Measurements from ENCODE around the gene CLUH.
"Not testable (repeated sequence)": the region's sequence is repeated elsewhere in the genome, so short reads cannot be mapped to it uniquely, and the experiment has no call there.

Gene CLUH

DNA sequence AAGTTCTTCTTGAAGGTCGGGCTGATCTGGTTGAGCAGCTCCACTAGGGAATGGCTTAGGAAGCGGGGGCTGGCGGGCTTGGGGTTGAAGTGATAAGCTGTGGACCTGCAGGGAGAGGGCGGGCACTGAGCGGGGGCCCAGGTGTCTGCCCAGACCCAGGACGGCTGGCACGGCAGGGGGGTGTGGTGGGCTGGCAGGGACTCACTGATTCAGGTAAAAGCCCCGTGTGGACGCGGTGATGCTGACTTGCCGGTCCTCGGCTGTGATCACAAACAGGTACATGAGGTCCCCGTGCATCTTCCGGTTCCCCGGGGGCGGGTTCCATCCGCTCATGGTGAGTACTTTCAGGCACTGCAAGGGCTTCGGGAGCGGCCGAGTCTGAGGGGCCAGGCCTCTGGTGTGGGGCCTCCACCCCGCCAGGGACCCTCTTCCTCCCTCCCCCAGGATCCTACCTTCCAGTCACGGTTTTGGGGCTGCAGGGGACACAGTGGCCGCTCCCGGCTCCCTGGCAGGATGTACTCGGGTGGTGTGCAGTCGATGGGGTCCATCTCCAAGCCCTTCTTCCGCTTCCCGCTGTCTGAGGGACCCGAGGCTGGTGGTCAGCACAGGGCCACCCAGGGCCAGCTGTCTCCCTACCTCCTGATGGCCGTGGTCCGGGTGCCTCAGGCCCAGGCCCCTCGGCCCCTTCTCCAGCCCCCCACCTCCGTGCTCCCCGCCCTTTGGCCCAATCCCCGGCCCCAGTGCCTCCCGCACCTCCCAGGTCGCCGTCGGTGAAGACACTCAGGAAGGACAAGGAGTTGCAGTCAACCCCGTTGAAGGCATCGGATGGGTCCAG is 10.2 kb downstream of the CLUH start:
- no peak for DNase-seq

GRCh38 chr17:2700491-2701141 is 10.9 kb downstream of the CLUH start:
- no peak for DNase-seq

- no peak for DNase-seq
Observed at GRCh38 chr17:2700030-2700490, 11.5 kb downstream of the CLUH start.

DNA sequence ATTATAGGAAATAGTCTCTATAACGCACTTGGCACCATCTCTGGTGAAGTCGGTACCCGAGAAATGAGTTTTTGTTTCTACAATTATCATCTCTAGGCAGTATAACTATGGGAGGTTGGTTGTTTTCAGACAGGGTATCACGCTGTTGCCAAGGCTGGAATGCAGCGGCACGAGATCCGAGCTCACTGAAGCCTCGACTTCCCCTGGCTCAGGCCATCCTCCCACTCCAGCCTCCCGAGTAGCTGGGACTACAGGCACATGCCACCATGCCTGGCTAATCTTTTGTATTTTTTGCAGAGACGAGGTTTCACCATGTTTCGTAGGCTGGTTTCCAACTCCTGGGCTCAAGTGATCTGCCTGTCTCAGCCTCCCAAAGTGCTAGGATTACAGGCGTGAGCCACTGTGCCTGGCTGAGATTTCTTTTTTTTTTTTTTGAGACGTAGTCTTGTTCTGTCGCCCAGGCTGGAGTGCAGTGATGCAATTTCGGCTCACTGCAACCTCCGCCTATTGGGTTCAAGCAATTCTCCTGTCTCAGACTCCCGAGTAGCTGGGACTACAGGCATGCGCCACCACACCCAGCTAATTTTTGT is 12.3 kb downstream of the CLUH start:
- DNase-seq: not testable (repeated sequence)

- no peak for DNase-seq
Observed at GRCh38 chr17:2697611-2698162, 13.9 kb downstream of the CLUH start.

DNA sequence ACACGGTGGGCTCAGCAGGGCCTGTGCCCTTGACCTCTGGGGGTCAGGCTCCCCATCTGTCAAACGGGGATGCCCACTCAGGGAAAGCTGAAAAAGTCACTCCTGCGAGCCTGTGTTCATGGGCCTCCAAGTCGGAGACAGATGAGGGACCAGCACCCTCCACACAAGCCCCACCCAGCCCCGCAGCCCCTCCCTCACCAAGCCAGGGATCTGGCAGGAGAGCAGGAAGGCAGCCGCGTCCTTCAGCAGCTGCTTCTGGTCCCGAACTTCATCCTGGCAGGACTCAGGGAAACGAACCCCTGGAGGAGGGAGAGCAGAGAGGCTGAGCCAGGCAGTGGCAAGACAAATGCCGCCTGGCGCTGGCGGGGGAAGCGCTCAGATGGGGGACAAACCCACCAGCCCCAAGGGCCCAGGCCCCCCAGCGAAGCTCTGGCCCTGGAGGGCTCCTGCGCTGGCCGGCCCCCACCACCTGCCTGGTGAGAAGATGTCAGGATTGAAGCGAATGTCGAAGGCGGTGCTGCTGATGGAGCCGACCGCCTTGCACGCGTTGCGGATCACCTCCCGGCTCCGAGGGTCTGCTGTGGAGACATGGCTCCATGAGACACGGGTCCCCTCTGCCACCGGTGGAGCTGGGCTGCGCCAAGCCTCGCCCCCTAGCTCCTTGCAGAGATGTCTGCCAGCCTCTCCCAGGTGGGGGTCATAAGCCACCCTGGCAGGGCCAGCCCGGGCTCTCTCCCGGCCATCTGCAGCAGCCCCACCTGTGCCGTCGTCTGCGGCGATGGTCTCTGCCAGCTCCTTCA is 15.4 kb downstream of the CLUH start:
- DNase-seq: no peak

- no peak for DNase-seq
Observed at GRCh38 chr17:2695243-2695960, 16.2 kb downstream of the CLUH start.

DNA sequence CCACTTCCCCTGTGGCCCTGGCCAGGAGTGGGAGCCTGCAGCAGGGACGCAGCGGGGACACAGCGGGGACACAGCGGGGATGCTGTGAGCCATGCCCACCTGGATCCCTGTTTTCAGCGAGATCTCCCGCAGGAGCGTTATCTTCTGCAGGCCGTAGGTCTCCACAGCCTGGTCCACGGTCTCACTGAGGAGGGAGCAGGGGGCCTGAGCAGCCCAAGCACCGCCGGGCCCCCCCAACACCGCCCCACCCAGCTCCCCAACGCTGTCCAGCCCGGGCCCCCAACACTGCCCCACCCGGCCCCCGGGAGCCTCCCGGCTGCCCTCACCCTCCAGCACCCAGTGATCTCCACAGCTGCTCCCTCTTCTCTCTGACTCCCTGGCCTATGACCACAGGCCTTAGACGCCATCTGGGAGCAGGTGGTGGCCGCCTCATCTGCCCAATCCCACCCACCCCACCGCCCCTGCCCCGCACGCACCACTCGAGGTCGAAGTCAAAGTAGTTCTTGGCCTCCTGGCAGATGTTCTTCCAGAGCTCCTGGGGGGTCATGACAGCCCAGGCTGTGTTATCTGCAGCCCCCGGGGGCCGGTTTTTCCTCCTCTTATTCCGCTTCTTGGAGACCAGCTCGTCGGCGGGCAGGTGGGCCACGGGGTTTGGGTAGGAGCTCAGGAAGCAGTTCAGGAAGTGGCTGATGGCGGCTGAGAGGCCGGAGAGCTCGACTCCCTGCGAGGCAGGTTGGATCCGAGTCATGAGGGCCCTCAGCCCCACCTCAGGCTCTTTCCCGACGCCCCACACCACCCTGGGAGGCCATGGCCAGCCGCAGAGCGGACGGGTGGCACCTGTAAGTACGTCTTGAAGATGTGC is 17.0 kb downstream of the CLUH start:
- DNase-seq: no peak

GRCh38 chr17:2693561-2694380 is 17.8 kb downstream of the CLUH start:
- no peak for DNase-seq

GRCh38 chr17:2692781-2693135 is 18.8 kb downstream of the CLUH start:
- no peak for DNase-seq

- DNase-seq: no peak
Observed at GRCh38 chr17:2691965-2692780, 19.4 kb downstream of the CLUH start.

GRCh38 chr17:2691069-2691871 is 20.3 kb downstream of the CLUH start:
- DNase-seq: no peak

GRCh38 chr17:2690165-2691068 is 21.1 kb downstream of the CLUH start:
- DNase-seq: no peak

DNA sequence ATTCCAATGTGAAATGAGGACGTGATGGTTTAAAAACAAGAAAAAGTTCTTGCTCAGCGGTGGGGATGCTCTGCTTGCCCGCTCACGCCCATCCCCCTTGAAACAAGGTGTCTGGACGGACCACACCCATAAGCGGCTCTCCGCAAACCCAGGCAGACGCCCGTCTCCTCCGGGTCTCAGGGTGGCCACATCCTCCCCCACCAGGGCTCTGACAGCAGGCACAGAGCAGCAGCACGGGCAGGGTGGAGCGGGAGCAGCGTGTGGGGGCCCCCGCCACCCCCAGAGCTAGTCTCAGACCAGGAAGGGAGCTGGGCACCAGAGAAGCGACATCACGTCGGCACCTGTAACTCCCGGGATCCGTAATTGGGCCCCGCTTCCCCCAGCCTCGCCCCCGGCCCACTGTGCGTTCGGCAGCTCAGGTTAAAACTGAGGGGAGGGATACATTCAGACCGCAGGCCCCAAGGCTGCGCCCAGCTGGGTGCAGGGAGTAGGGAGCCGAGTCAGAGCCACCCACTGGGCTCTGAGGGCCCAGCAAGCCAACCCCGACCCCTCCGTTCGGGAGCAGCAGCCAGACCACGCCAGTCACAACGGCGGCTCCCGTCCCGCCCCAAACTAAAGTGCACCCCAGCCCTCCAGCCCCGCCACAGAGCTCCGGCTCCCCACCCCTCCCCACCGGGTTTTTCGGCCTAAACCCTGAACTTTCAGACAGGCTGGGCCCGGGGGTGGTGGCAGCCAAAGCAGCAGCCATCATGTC is 22.0 kb downstream of the CLUH start:
- no peak for DNase-seq

GRCh38 chr17:2688351-2689342 is 22.9 kb downstream of the CLUH start:
- DNase-seq: no peak

Data from activated CD4-positive, CD25-positive, alpha-beta regulatory T cell (primary cell).